Cardiac muscle cell (in vitro differentiated cells and primary cell): ENCODE results near the gene PFN1. TPM values are rescaled to one million over a fixed set of nuclear protein-coding genes. Genes with fewer than 3 reads are reported as not detected.

Source experiments
- DNase-seq, 2 donors: peaks; one replicate each; pipeline versions ENCODE4 v3.0.0 to v3.0.0-alpha.2; 2010 to 2017; ENCODE audit warnings: low read depth in 1 of 2, low spot score in 1 of 2
- H3K27ac ChIP-seq: fragments of 200-600 bp; sonication (generic); 2 replicates; pipeline ENCODE4 v1.5.1; 2016
- H3K27me3 ChIP-seq: fragments of 200-600 bp; sonication (generic); 2 replicates; pipeline ENCODE4 v1.6.0; 2016; ENCODE audit warnings: control low read depth
- H3K36me3 ChIP-seq: fragments of 200-600 bp; sonication (generic); 2 replicates; pipeline ENCODE4 v1.5.1; 2016; ENCODE audit warnings: control low read depth
- H3K4me1 ChIP-seq: fragments of 200-600 bp; sonication (generic); 2 replicates; pipeline ENCODE4 v1.8.1; 2017; ENCODE audit warnings: low read depth, mild to moderate bottlenecking, mixed run types
- H3K4me3 ChIP-seq: fragments of 200-600 bp; sonication (generic); 2 replicates; pipeline ENCODE4 v1.5.1; 2016; ENCODE audit warnings: mild to moderate bottlenecking
- H3K9me3 ChIP-seq: fragments of 200-600 bp; sonication (generic); 2 replicates; pipeline ENCODE4 v1.5.1; 2017; ENCODE audit warnings: low read depth, mild to moderate bottlenecking, control low read depth
- CTCF ChIP-seq: IDR thresholded peaks from 2 replicates; pipeline ENCODE4 v1.5.1; 2012; ENCODE audit warnings: low read depth, mild to moderate bottlenecking, low read length
- polyA plus RNA-seq: library from polyadenylated mRNA; unstranded; fragments of >200 nt; fragmentation: Nextera tagmentation; extraction: Ambion mirVana; gene quantifications from 2 replicates; pipeline ENCODE4 v1.2.1, GENCODE V29; 2016
- total RNA-seq: library from RNA; depleted of rRNA; stranded (reverse); fragments of >200 nt; gene quantifications from 2 replicates; pipeline ENCODE4 v1.2.3, GENCODE V29; 2016

Gene PFN1
- total and polyA plus RNA-seq, 2 experiments from 2014 or later = 1,337 to 1,476 TPM

- Histone ChIP-seq H3K4me1 (peaks cover 5% of the 10 kb centered on the region), H3K27ac (no peak overlapping the region), H3K9me3 (no peaks in the 10 kb centered on the region), H3K27me3 (no peaks in the 10 kb centered on the region), H3K36me3 (no peaks in the 10 kb centered on the region), H3K4me3 (no peak overlapping the region)
- TF ChIP-seq CTCF = no peak
- no peak for DNase-seq
Observed at GRCh38 chr17:4900231-4901107, 47.9 kb downstream of the PFN1 start.

- Histone ChIP-seq H3K27ac (no peak within 1 kb of the TSS), H3K36me3 (peaks cover 3% of the 10 kb centered on the region), H3K4me1 (peaks cover 5% of the 10 kb centered on the region), H3K9me3 (no peaks in the 10 kb centered on the region), H3K27me3 (no peaks in the 10 kb centered on the region), H3K4me3 (peak within 1 kb of the TSS; percentile 26)
- peak; percentile 7 for TF ChIP-seq CTCF
- DNase-seq = peak; percentile 56 to 89
Observed at GRCh38 chr17:4899341-4900230, 48.7 kb downstream of the PFN1 start, which contains the start of gene C17orf107. Gene C17orf107 (plus strand): TSS chr17:4899536. CDS start chr17:4899763, 227 bp downstream.

- Histone ChIP-seq H3K36me3 (peaks cover 5% of the 10 kb centered on the region), H3K9me3 (no peaks in the 10 kb centered on the region), H3K4me3 (peak overlapping the region; percentile 26), H3K27ac (no peak overlapping the region), H3K27me3 (no peaks in the 10 kb centered on the region), H3K4me1 (peaks cover 5% of the 10 kb centered on the region)
- TF ChIP-seq CTCF = no peak
- DNase-seq = no peak
Observed at GRCh38 chr17:4898927-4899326, 49.4 kb downstream of the PFN1 start.

GRCh38 chr17:4898351-4898750 lies 50.0 kb downstream of the PFN1 start:
- Histone ChIP-seq H3K27ac (no peak overlapping the region), H3K4me1 (peaks cover 5% of the 10 kb centered on the region), H3K36me3 (peaks cover 5% of the 10 kb centered on the region), H3K4me3 (no peak overlapping the region), H3K9me3 (no peaks in the 10 kb centered on the region), H3K27me3 (no peaks in the 10 kb centered on the region)
- no peak for DNase-seq
- no peak for TF ChIP-seq CTCF

GRCh38 chr17:4897785-4898184 lies 50.5 kb downstream of the PFN1 start:
- H3K27me3 ChIP-seq = no peaks in the 10 kb centered on the region
- H3K36me3 ChIP-seq = peaks cover 5% of the 10 kb centered on the region
- H3K9me3 ChIP-seq = no peaks in the 10 kb centered on the region
- no peak for TF ChIP-seq CTCF
- H3K4me1 ChIP-seq = peaks cover 4% of the 10 kb centered on the region
- no peak overlapping the region for H3K4me3 ChIP-seq
- no peak overlapping the region for H3K27ac ChIP-seq
- DNase-seq = no peak
